T-helper 2 cell (primary cell): ENCODE data around the gene NFASC.

Source experiments
- DNase-seq, 5 experiments: peaks; one replicate each; pipeline versions ENCODE4 v3.0.0 to v3.0.0-alpha.2; 2012 to 2022

Gene NFASC

GRCh38 chr1:204863024-204863423, 7.6 kb upstream of the NFASC start:
- DNase-seq: no peak

- no peak for DNase-seq
Observed at GRCh38 chr1:204863730-204864129, 6.9 kb upstream of the NFASC start.

DNA sequence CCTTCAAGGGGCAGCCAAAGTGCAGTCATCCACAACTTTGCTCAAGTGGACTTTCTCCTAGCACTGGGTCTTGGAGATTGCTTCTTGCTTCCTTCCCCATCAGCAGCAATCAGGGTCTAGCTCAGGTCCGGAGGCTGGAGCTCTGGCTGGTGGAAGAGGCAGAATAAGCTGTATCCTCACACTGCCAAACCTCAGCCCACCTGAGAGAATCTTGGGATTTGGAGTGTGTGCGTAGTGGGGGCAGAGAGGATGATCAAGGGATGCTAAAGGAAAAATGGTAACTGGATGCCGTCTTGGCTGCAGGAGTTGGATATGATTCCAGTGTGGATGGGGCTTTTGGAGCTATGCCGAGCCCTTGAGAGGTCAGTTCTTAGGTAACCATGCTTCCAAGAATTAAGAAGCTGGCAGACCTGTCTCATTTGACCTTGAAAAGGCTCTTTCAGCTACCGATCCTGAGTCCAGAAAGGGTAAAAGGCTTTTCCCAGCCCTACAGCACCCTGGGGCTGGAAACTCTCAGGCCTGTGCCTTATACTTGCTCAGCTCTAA, 4.5 kb upstream of the NFASC start:
- no peak for DNase-seq

- no peak for DNase-seq
Observed at GRCh38 chr1:204867203-204867602, 3.5 kb upstream of the NFASC start.

GRCh38 chr1:204867666-204868339, 2.9 kb upstream of the NFASC start:
- DNase-seq: no peak

DNA sequence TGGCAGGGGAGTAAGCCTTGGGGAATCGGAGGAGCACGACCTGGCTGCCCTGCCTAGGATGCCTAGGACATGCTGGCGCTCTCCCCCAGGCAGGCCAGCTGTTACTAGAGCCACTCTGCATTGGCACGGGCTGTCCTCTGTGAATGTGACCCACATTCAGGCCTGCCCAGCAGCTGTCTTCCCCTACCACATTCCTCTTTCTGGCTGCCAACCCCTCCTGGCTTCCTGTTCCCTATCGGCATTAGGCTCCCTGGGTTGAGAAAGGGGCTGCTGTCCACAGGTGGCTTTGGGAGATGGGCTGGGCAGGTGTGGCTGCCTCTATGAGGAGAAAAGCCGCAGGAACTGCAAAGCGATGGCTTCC, 2.3 kb upstream of the NFASC start:
- no peak for DNase-seq

- no peak for DNase-seq
Observed at GRCh38 chr1:204869097-204869496, 1.6 kb upstream of the NFASC start.

GRCh38 chr1:204871405-204872037, 859 bp downstream of the NFASC start:
- DNase-seq: no peak

- DNase-seq: no peak
Observed at GRCh38 chr1:204872262-204872881, 1.7 kb downstream of the NFASC start.

DNA sequence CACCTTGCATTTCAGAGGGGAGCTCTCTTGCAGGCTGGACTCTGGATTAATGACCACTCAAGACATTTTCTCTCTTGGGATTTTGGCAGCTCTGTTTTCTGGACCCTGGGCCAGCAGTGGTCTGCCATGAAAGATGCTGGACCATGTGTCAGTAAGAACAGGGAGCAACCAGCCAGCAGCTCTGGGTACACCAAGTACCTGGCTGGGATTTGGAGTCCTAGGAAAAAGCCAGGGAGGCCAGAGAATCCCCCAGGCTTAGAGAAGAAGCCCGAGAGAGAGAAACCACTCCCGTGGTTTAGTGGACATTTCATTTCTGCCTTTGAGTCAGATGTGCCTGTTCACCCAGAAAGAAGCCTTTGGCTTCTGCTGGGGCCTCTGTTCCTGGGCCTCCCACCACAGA, 2.5 kb downstream of the NFASC start:
- DNase-seq: no peak

- DNase-seq: no peak
Observed at GRCh38 chr1:204873714-204874113, 3.1 kb downstream of the NFASC start.

DNA sequence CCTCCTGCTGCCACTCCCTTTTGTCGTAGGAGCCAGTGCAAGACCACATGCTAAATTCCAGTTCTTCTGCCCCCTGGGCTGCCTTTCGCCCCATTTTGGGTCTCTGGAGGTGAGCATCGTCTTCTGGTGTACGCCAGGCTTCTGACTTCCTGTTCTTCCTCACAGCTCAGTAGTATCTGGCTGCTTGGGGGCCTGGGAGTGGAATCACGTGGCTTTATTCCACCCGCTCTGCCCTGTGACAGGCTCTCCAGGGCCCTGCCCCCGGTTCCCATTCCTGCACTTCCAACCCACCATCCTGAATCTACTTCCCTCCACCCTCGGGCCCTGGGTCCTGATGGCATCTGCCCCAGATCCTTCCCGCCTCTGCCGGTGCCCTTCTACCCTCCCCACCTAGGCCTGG, 3.6 kb downstream of the NFASC start:
- DNase-seq: no peak

- no peak for DNase-seq
Observed at GRCh38 chr1:204875255-204875654, 4.6 kb downstream of the NFASC start.

DNA sequence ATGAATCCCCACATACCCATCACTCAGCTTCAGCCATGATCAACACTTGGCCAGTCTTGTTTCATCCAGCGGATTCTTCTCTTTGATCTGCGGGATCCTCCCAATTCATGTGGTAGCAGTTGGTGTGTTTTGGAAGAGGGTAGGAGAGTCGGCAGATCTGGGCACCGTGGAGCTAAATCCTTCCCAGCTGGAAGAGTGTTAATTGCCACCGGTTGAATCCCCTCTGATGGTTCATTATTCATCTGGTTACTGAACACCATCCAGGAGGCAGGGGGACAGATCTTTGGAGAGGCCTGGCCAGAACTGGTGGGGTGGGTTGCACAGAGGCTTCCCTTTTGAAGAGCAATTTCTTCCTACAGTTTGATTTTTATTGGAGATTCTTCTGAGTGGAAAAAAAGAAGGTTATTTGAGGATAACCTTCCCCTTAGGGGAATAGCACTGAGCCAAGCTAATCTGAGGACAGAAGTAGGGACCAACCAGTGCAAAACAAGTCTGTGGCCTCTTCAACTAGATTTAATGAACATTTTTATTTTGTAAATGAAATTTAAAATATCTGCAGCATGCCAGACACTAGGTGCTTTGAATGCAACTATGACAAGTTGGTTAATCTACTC, 8.1 kb downstream of the NFASC start:
- DNase-seq: no peak

DNA sequence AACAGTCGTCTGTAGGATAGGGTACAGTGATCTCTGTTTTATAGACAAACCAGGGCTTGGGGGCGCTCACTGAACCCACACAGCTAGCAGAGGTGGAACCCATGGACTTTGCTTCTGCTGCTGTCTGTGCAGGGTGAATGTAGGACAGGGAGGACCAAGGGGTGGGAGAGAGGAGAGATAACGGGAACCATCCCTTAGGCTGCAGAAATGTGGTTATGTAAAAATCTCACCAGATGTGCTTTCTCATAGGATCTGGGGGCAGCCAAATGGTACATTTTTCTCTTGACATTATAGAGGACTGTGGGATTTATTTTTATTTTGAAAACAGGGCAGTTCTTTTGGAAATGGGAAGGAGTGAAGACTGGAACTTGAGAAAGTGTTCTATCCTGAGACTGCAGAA, 8.7 kb downstream of the NFASC start:
- DNase-seq: no peak

GRCh38 chr1:204880906-204881305, 10.2 kb downstream of the NFASC start:
- no peak for DNase-seq

GRCh38 chr1:204882479-204882878, 11.8 kb downstream of the NFASC start:
- DNase-seq: no peak

DNA sequence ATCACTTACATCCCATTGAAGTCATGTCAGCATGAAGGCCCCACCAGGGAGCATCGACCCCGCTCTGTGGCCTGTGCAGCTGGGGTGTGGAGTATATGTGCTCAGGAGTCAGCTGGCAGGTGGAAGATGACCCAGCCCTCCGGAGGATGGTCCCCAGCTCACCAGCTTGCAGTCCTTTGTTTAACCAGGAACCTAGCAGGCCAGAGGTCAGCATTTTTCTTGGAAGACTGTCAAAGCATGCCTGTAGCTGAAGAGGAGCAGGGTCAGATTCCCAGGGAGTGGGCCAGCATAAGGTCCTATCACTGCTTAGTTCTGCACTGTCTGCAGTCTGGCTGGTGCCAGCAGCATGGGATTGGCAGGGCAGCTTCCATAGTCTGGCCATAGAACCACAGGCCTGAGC, 12.7 kb downstream of the NFASC start:
- no peak for DNase-seq

- DNase-seq: no peak
Observed at GRCh38 chr1:204885288-204885711, 14.6 kb downstream of the NFASC start.

GRCh38 chr1:204885790-204886189, 15.1 kb downstream of the NFASC start:
- no peak for DNase-seq

- DNase-seq: no peak
Observed at GRCh38 chr1:204887846-204888245, 17.2 kb downstream of the NFASC start.

DNA sequence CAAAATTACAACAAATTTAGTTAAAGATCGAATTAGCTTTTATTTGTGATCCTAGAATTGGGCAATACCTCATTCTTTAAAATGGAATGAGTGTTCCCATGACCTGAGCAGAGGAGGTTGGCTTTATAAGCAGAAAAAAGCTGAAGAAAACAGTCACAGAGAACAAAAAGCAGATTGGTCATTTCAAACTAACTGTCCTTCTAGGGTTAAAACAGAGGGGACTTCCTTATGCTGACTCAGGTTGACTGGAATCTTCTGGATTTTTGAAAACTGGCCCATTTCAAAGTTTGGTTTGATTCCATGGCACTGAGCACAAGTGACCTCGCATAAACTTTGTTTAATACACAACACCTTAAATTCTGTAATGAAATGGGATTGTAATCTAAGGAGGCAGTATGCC, 17.6 kb downstream of the NFASC start:
- DNase-seq: no peak

- DNase-seq: no peak
Observed at GRCh38 chr1:204889681-204890383, 19.2 kb downstream of the NFASC start.
